Right lobe of liver (tissue), 6 donors: Measurements from ENCODE around the gene GPATCH1. TPM values are rescaled to one million over a fixed set of nuclear protein-coding genes. Genes with fewer than 3 reads are reported as not detected.
A peak's percentile ranks its signal among the peaks of the same experiment; 100 is the strongest.

Experiments
- ATAC-seq, 4 donors: fragments of 200-7000 bp; cut with Tn5 transposase; one replicate each; pipeline ENCODE4 v1.9.1; 2020; ENCODE audit warnings: mild to moderate bottlenecking in 4 of 4, moderate library complexity in 4 of 4
- DNase-seq, 3 donors: peaks; one replicate each; pipeline ENCODE4 v3.0.0-alpha.2; 2020
- H3K27ac ChIP-seq, 3 donors: fragments of 200-600 bp; one replicate each; pipeline ENCODE4 v1.8.0; 2022
- H3K27me3 ChIP-seq, 2 donors: fragments of 200-600 bp; one replicate each; pipeline ENCODE4 v1.8.0; 2022
- H3K36me3 ChIP-seq, 4 donors: fragments of 200-600 bp; sonication (generic) in 1 of 4; one replicate each; pipeline versions ENCODE4 v1.5.1 to v1.8.0; 2017 to 2022; ENCODE audit warnings: control low read depth in 1 of 4
- H3K4me1 ChIP-seq, 4 donors: fragments of 200-600 bp; sonication (generic) in 1 of 4; one replicate each; pipeline versions ENCODE4 v1.5.1 to v1.8.0; 2017 to 2022; ENCODE audit warnings: control low read depth in 1 of 4
- H3K4me3 ChIP-seq, 3 donors: fragments of 200-600 bp; one replicate each; pipeline ENCODE4 v1.8.0; 2022
- H3K9me3 ChIP-seq, 4 donors: fragments of 200-600 bp; sonication (generic) in 1 of 4; one replicate each; pipeline versions ENCODE4 v1.5.1 to v1.8.0; 2017 to 2022; ENCODE audit warnings: control low read depth in 1 of 4
- POLR2A ChIP-seq: fragments of 450-650 bp; IDR thresholded peaks from one replicate; pipeline ENCODE4 v1.6.1; 2017; ENCODE audit warnings: antibody characterized with exemption, mild to moderate bottlenecking
- WGBS: methylation state at CpG from one replicate; pipeline ENCODE4 v1.1.6; 2018; ENCODE audit warnings: low coverage, low lambda C conversion rate; ENCODE audit not compliant: insufficient coverage; ENCODE audit errors: missing lambda C conversion rate; 5-methylcytosine and 5-hydroxymethylcytosine counted together
- intact Hi-C, 2 donors: fragments of 100-400 bp; cut with DNase I; formaldehyde crosslinking; loops; one replicate each; pipeline versions ENCODE4 v1.11.2 to v1.14.1; 2022
- total RNA-seq, 6 experiments: library from RNA; depleted of rRNA in 2 of 6; stranded (reverse); fragments of >200 nt in 2 of 6; fragmentation: NEBNext Ultra II Directional in 3 of 6; extraction: Animal tissue kit (Norgen Biotek cat#: 25700) in 3 of 6; gene quantifications; one replicate each; pipeline versions ENCODE4 v1.1.0 to v1.2.4, GENCODE V29; 2016 to 2023
- TF ChIP-seq, protein P1 (sequence below), 4 donors: fragments of 200-600 bp in 3 of 4; fragments of 450-650 bp in 1 of 4; IDR thresholded peaks; one replicate each; pipeline versions ENCODE4 v1.5.1 to v1.8.0; 2016 to 2022; ENCODE audit warnings: antibody characterized with exemption in 4 of 4, mild to moderate bottlenecking in 2 of 4
- donor health status: DM: no; HTN: yes; CAD: no.
- donor health status: DM: no; HTN: no; CAD: no.
- donor health status: DM: no; HTN: no; CAD: no.
- donor health status: DM: no; HTN: yes; CAD: no.
- donor health status: DM: no; HTN: yes; CAD: no.

GPATCH1 gene
- total RNA-seq, 6 experiments from 2014 or later: 2.5 to 3.9 (median 3.1) TPM

DNA sequence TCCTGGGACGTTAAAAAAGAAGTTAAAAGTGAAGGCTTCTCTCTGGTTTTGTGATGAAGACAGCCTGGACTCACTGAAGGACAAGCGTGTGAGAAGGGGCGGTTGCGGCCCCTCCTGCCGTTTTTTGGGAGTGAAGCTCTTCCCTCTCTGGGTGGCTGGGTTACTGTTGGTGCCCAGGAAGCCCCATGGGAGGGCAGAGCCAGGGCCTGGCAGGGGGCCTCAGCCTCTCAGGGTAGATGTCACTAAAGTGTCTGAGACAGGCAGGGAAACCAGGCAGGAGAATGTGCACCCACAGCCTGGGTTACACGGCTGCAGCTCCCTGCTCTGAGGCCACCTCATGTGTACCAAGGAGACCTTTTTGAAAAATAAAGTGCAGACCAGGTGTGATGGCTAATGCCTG lies 49.5 kb downstream of the GPATCH1 start:
- DNase-seq: peak in 1 of 3 donors; percentile 13
- Histone ChIP-seq H3K4me1 (no peaks in the 10 kb centered on the region), H3K4me3 (no peak overlapping the region), H3K36me3 (peaks cover 0 to 37% (median 10%) of the 10 kb centered on the region in 4 donors), H3K27me3 (no peaks in the 10 kb centered on the region), H3K9me3 (no peaks in the 10 kb centered on the region), H3K27ac (no peak overlapping the region)
- intact Hi-C loops: no loop called here
- TF ChIP-seq, protein P1, sequence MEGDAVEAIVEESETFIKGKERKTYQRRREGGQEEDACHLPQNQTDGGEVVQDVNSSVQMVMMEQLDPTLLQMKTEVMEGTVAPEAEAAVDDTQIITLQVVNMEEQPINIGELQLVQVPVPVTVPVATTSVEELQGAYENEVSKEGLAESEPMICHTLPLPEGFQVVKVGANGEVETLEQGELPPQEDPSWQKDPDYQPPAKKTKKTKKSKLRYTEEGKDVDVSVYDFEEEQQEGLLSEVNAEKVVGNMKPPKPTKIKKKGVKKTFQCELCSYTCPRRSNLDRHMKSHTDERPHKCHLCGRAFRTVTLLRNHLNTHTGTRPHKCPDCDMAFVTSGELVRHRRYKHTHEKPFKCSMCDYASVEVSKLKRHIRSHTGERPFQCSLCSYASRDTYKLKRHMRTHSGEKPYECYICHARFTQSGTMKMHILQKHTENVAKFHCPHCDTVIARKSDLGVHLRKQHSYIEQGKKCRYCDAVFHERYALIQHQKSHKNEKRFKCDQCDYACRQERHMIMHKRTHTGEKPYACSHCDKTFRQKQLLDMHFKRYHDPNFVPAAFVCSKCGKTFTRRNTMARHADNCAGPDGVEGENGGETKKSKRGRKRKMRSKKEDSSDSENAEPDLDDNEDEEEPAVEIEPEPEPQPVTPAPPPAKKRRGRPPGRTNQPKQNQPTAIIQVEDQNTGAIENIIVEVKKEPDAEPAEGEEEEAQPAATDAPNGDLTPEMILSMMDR (IDR thresholded peaks at IDR 0.05): no peak
- TF ChIP-seq POLR2A: no peak
- WGBS: 91% methylated on average over 6 of the region's 6 CpGs
- no peak for ATAC-seq

DNA sequence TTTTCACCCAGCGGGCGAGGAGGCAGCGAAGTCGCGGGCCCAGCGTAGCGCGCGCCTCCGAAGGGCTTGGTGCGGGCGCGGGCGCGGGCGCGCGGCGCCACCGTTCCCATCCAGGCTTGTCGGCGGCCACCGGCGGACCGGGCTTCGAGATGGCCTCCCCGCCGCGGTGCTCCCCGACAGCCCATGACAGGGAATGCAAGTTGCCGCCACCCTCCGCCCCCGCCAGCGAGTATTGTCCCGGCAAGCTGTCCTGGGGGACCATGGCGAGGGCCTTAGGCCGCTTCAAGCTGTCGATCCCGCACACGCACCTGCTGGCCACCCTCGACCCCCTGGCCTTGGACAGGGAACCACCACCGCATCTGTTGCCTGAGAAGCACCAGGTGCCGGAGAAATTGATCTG lies 51.0 kb downstream of the GPATCH1 start, which contains the start of gene WDR88:
Gene WDR88 (plus strand): TSS at position 94 of the 400 bp plus-strand sequence. CDS start 56 bp downstream, at position 150.
- ATAC-seq (peak in 1 of 4 donors; percentile 16), DNase-seq (no peak)
- no peak within 1 kb of the TSS for H3K27ac ChIP-seq
- peaks cover 0 to 31% (median 8%) of the 10 kb centered on the region in 4 donors for H3K36me3 ChIP-seq
- no peaks in the 10 kb centered on the region for H3K9me3 ChIP-seq
- H3K4me1 ChIP-seq: no peaks in the 10 kb centered on the region
- no peak within 1 kb of the TSS for H3K4me3 ChIP-seq
- TF ChIP-seq POLR2A: no peak
- TF ChIP-seq, protein P1 (IDR thresholded peaks at IDR 0.05): no peak
- intact Hi-C loops: no loop called here
- 90% methylated on average over 6 of the region's 43 CpGs for WGBS
- H3K27me3 ChIP-seq: no peaks in the 10 kb centered on the region

DNA sequence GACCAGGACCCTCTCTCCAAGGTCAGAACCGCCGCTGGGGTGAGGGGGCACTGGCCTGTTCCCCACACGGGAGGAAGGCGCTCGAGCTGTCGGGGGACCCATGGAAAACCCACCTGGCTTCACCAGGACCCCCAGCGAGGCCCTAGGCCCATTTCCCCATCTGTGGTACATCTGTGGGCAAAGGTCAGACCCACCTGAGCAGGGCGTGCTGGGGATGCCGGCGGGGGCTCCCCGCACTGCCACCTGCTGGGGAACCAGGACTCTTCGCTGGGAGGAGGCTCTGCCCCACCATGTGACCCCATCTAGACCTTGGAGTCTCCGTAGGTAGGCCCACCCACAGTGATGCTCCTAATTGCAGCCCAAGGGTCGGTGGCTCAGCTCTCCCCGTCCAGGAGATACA lies 51.4 kb downstream of the GPATCH1 start:
- intact Hi-C loops: no loop called here
- no peak for TF ChIP-seq POLR2A
- TF ChIP-seq, protein P1 (IDR thresholded peaks at IDR 0.05): peak in 1 of 4 donors; percentile 9
- Histone ChIP-seq H3K9me3 (no peaks in the 10 kb centered on the region), H3K4me3 (no peak overlapping the region), H3K4me1 (no peaks in the 10 kb centered on the region), H3K27ac (no peak overlapping the region), H3K27me3 (no peaks in the 10 kb centered on the region), H3K36me3 (peaks cover 0 to 27% (median 8%) of the 10 kb centered on the region in 4 donors)
- DNase-seq (peak in 1 of 3 donors; percentile 41), ATAC-seq (peak in 2 of 4 donors; percentile 50)
- 84% methylated on average over 3 of the region's 15 CpGs for WGBS

DNA sequence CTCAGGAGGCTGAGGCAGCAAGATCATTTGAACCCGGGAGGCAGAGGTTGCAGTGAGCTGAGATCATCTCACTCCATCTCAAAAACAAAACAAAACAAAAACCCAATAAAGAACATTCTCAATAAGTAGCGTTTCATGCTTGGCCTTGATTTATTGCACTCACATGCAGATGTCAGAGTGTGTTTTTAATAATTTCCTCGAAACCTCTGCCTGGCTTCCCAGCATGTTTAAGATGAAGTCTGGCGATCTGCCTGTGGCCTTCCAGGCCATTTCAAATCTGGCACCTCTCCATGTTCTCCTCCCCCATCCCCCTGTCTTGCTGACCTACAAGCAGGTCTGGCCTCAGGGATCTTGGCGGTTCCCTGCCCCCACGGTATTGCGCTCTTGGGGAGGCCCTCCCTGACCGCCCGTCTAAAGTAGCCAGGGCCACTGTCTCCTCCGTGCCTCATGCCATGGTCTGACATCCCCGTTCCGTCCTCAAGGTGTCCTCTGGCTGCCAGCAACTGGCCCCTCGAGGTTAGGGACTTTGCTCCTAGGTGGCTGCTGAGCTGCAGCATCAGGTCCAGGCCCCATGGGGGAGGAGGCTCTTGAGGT lies 52.6 kb downstream of the GPATCH1 start:
- no peaks in the 10 kb centered on the region for H3K9me3 ChIP-seq
- H3K36me3 ChIP-seq: peaks cover 0 to 19% (median 5%) of the 10 kb centered on the region in 4 donors
- intact Hi-C loops: no loop called here
- ATAC-seq (peak in 1 of 4 donors; percentile 21), DNase-seq (peak in 1 of 3 donors; percentile 48)
- H3K4me3 ChIP-seq: no peak overlapping the region
- 39% methylated on average over 10 of the region's 13 CpGs for WGBS
- H3K27me3 ChIP-seq: no peaks in the 10 kb centered on the region
- no peaks in the 10 kb centered on the region for H3K4me1 ChIP-seq
- no peak overlapping the region for H3K27ac ChIP-seq
- TF ChIP-seq POLR2A: no peak
- TF ChIP-seq, protein P1 (IDR thresholded peaks at IDR 0.05): no peak
